IMR-90 (cell line): Measurements from ENCODE around the gene PRPF6.

ENCODE experiments used
- BHLHE40 ChIP-seq: fragments of 150-350 bp; IDR thresholded peaks from 2 replicates; pipeline ENCODE4 v1.6.1; 2016; ENCODE audit warnings: mild to moderate bottlenecking, low read depth, low read length
- CEBPB ChIP-seq: IDR thresholded peaks from 2 replicates; pipeline ENCODE4 v1.6.1; 2012; ENCODE audit warnings: low read depth, low read length, improper control_type of control experiment
- POLR2A ChIP-seq: IDR thresholded peaks from 2 replicates; pipeline ENCODE4 v1.6.1; 2012; ENCODE audit warnings: mild to moderate bottlenecking, low read depth, low read length
- RAD21 ChIP-seq: IDR thresholded peaks from 2 replicates; pipeline ENCODE4 v1.6.1; 2012; ENCODE audit warnings: low read length, improper control_type of control experiment
- RCOR1 ChIP-seq: IDR thresholded peaks from 2 replicates; pipeline ENCODE4 v1.6.1; 2012; ENCODE audit warnings: mild to moderate bottlenecking, low read length, improper control_type of control experiment; ENCODE audit not compliant: insufficient replicate concordance
- RFX5 ChIP-seq: IDR thresholded peaks from 2 replicates; pipeline ENCODE4 v1.8.0; 2012; ENCODE audit warnings: low read depth, mild to moderate bottlenecking, low read length, moderate library complexity
- SMC3 ChIP-seq: fragments of 150-350 bp; IDR thresholded peaks from 2 replicates; pipeline ENCODE4 v1.6.1; 2016; ENCODE audit warnings: low read depth, mild to moderate bottlenecking, antibody characterized with exemption, low read length, moderate library complexity
- USF2 ChIP-seq: fragments of 150-350 bp; IDR thresholded peaks from 2 replicates; pipeline ENCODE4 v1.6.1; 2017; ENCODE audit warnings: mild to moderate bottlenecking, antibody characterized with exemption, low read length, low read depth
- TF ChIP-seq, protein P1 (sequence below): conservative IDR thresholded peaks from 2 replicates; pipeline ENCODE4 v1.5.1; 2012; ENCODE audit warnings: mild to moderate bottlenecking, low read depth, low read length, improper control_type of control experiment

- TF ChIP-seq RAD21, result no peak
- TF ChIP-seq BHLHE40, result no peak
- TF ChIP-seq, protein P1, sequence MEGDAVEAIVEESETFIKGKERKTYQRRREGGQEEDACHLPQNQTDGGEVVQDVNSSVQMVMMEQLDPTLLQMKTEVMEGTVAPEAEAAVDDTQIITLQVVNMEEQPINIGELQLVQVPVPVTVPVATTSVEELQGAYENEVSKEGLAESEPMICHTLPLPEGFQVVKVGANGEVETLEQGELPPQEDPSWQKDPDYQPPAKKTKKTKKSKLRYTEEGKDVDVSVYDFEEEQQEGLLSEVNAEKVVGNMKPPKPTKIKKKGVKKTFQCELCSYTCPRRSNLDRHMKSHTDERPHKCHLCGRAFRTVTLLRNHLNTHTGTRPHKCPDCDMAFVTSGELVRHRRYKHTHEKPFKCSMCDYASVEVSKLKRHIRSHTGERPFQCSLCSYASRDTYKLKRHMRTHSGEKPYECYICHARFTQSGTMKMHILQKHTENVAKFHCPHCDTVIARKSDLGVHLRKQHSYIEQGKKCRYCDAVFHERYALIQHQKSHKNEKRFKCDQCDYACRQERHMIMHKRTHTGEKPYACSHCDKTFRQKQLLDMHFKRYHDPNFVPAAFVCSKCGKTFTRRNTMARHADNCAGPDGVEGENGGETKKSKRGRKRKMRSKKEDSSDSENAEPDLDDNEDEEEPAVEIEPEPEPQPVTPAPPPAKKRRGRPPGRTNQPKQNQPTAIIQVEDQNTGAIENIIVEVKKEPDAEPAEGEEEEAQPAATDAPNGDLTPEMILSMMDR, result no peak
- TF ChIP-seq POLR2A, result no peak
- no peak for TF ChIP-seq CEBPB
- no peak for TF ChIP-seq USF2
- TF ChIP-seq SMC3, result no peak
- TF ChIP-seq RFX5, result no peak
- no peak for TF ChIP-seq RCOR1
Measured at GRCh38 chr20:64006902-64007301, 26.0 kb downstream of the PRPF6 start.
